Measurements from ENCODE around the gene EFNA5.

- TF ChIP-seq EZH2phosphoT487 (IDR thresholded peaks at IDR 0.05; ENCODE audit: insufficient read depth, low read depth): no peak
- TF ChIP-seq EZH2 (IDR thresholded peaks at IDR 0.05; ENCODE audit: insufficient read depth, poor library complexity, severe bottlenecking): no peak
Observed at GRCh38 chr5:107444300-107444699, 226.4 kb downstream of the EFNA5 start.
